RWPE1 (cell line): ENCODE data around the gene IGF1R.

ENCODE experiments used
- CTCF ChIA-PET: fragments of 350-600 bp; sonication (Branson Sonifier 250); formaldehyde crosslinking; extraction: SDS; loops from one replicate; lab custom pipeline; 2021; lab: Yijun Ruan, JAX
- POLR2A ChIA-PET: fragments of 400-600 bp; formaldehyde crosslinking; extraction: SDS; loops from one replicate; lab custom pipeline; 2020; ENCODE audit warnings: antibody characterized with exemption; ENCODE audit not compliant: low non-redundant PET; lab: Yijun Ruan, JAX
- DNase-seq: peaks from one replicate; pipeline ENCODE4 v3.0.0; 2012; ENCODE audit warnings: low spot score
- H3K27ac ChIP-seq: fragments of 450-650 bp; 2 replicates; pipeline ENCODE4 v1.5.1; 2017
- CTCF ChIP-seq: fragments of 450-650 bp; conservative IDR thresholded peaks from 2 replicates; pipeline ENCODE4 v1.5.1; 2017; ENCODE audit warnings: low read depth, mild to moderate bottlenecking

The IGF1R gene

GRCh38 chr15:98792117-98792516, 143.8 kb downstream of the IGF1R start:
- ChIA-PET POLR2A (no interaction called here), CTCF (interaction anchor here (1.1 to 1.2 kb wide), 2 partner anchors 42 to 115 kb away, joined by 3 read pairs; no protein-coding TSS in a partner anchor)
- DNase-seq = no peak
- H3K27ac ChIP-seq = no peak overlapping the region
- no peak for TF ChIP-seq CTCF

- ChIA-PET POLR2A (no interaction called here), CTCF (interaction anchor here (0.5 to 0.6 kb wide), 3 partner anchors 11 to 266 kb away, joined by 3 to 6 read pairs (median 4); no protein-coding TSS in a partner anchor)
- no peak overlapping the region for H3K27ac ChIP-seq
- DNase-seq = no peak
- TF ChIP-seq CTCF = no peak
Measured at GRCh38 chr15:98794211-98794610, 145.9 kb downstream of the IGF1R start.

- CTCF ChIA-PET = interaction anchor here (0.5 kb wide), 1 partner anchor 75 kb away, joined by 6 read pairs; no protein-coding TSS in a partner anchor
Measured at GRCh38 chr15:98794748-98795147, 146.4 kb downstream of the IGF1R start.

GRCh38 chr15:98795980-98796379, 147.6 kb downstream of the IGF1R start:
- CTCF ChIA-PET = interaction anchor here (1.8 kb wide), 1 partner anchor 17 kb away, joined by 5 read pairs; no protein-coding TSS in a partner anchor
- no peak overlapping the region for H3K27ac ChIP-seq
- no peak for TF ChIP-seq CTCF
- POLR2A ChIA-PET = no interaction called here
- DNase-seq = no peak

More at GRCh38 chr15:98794748-98795147, 146.4 kb downstream of the IGF1R start:
- POLR2A ChIA-PET = no interaction called here
- no peak overlapping the region for H3K27ac ChIP-seq
- TF ChIP-seq CTCF = no peak
- no peak for DNase-seq

- no peak for DNase-seq
- H3K27ac ChIP-seq = peak overlapping the region; percentile 13
- CTCF ChIA-PET = interaction anchor here (0.5 to 1.8 kb wide), 4 partner anchors 10 to 304 kb away, joined by 3 to 5 read pairs (median 4); no protein-coding TSS in a partner anchor
- TF ChIP-seq CTCF = no peak
- POLR2A ChIA-PET = no interaction called here
Measured at GRCh38 chr15:98796685-98797357, 148.5 kb downstream of the IGF1R start.

GRCh38 chr15:98798375-98798893, 150.1 kb downstream of the IGF1R start:
- POLR2A ChIA-PET = no interaction called here
- peak overlapping the region; percentile 74 for H3K27ac ChIP-seq
- CTCF ChIA-PET = interaction anchor here (0.6 kb wide), 1 partner anchor 107 kb away, joined by 4 read pairs; no protein-coding TSS in a partner anchor
- no peak for DNase-seq
- TF ChIP-seq CTCF = no peak
